VCaP (cell line): Measurements from ENCODE around the gene COL5A1.

Source experiments
- H3K27ac ChIP-seq: fragments of 450-650 bp; 2 replicates; pipeline ENCODE4 v1.5.1; 2017
- CTCF ChIP-seq: fragments of 450-650 bp; conservative IDR thresholded peaks from 2 replicates; pipeline ENCODE4 v1.5.1; 2017; ENCODE audit warnings: mild to moderate bottlenecking, moderate library complexity

Gene COL5A1

GRCh38 chr9:134695144-134695543 is 53.5 kb downstream of the COL5A1 start:
- no peak overlapping the region for H3K27ac ChIP-seq
- TF ChIP-seq CTCF: no peak

GRCh38 chr9:134696433-134696832 is 54.8 kb downstream of the COL5A1 start:
- no peak for TF ChIP-seq CTCF
- no peak overlapping the region for H3K27ac ChIP-seq

- no peak overlapping the region for H3K27ac ChIP-seq
- TF ChIP-seq CTCF: no peak
Measured at GRCh38 chr9:134698111-134698510, 56.5 kb downstream of the COL5A1 start.

GRCh38 chr9:134698587-134699342 is 57.2 kb downstream of the COL5A1 start:
- no peak overlapping the region for H3K27ac ChIP-seq
- TF ChIP-seq CTCF: peak; percentile 99

- H3K27ac ChIP-seq: no peak overlapping the region
- TF ChIP-seq CTCF: no peak
Measured at GRCh38 chr9:134699343-134699740, 57.7 kb downstream of the COL5A1 start.

GRCh38 chr9:134700636-134701350 is 59.2 kb downstream of the COL5A1 start:
- no peak overlapping the region for H3K27ac ChIP-seq
- TF ChIP-seq CTCF: no peak

- no peak overlapping the region for H3K27ac ChIP-seq
- no peak for TF ChIP-seq CTCF
Measured at GRCh38 chr9:134701581-134702259, 60.1 kb downstream of the COL5A1 start.
